ENCODE results near the gene PIWIL1.

- TF ChIP-seq POLR2A (IDR thresholded peaks at IDR 0.05; ENCODE audit: borderline replicate concordance, extremely low read depth, insufficient read depth, insufficient read length): no peak
- no peak for TF ChIP-seq CTCF (IDR thresholded peaks at IDR 0.05 in 2 of 3, conservative IDR thresholded peaks at IDR 0.05 in 1 of 3; ENCODE audit: borderline replicate concordance in 1 of 3, insufficient read depth in 1 of 3, low read depth in 2 of 3, low read length in 2 of 3)
- no peak for TF ChIP-seq CEBPB (IDR thresholded peaks at IDR 0.05; ENCODE audit: low read depth)
- TF ChIP-seq ZFX (IDR thresholded peaks at IDR 0.05): no peak
- no peak for TF ChIP-seq SRF (IDR thresholded peaks at IDR 0.05; ENCODE audit: low read depth)
- no peak for TF ChIP-seq ATF3 (IDR thresholded peaks at IDR 0.05)
- no peak for TF ChIP-seq ELF1 (IDR thresholded peaks at IDR 0.05; ENCODE audit: borderline replicate concordance, low read depth)
- no peak for TF ChIP-seq EZH2phosphoT487 (IDR thresholded peaks at IDR 0.05; ENCODE audit: borderline replicate concordance)
- TF ChIP-seq MAX (IDR thresholded peaks at IDR 0.05): no peak
These were observed 29.8 kb downstream of the PIWIL1 start for GRCh38 chr12:130367523-130367922.
